GM21526 (cell line): Measurements from ENCODE around the gene IKZF3.
A peak's percentile ranks its signal among the peaks of the same experiment; 100 is the strongest.
"Not testable (repeated sequence)": the region's sequence is repeated elsewhere in the genome, so short reads cannot be mapped to it uniquely, and the experiment has no call there.

Experiments used
- ATAC-seq: cut with Tn5 transposase; IDR thresholded peaks from one replicate; pipeline ENCODE4 v1.9.1; 2021; ENCODE audit warnings: moderate library complexity; ENCODE audit not compliant: unreplicated experiment, low FRiP score

IKZF3 gene

GRCh38 chr17:39787041-39787440, 77.1 kb downstream of the IKZF3 start:
- no peak for ATAC-seq

GRCh38 chr17:39782980-39783379, 81.1 kb downstream of the IKZF3 start:
- no peak for ATAC-seq

GRCh38 chr17:39782481-39782880, 81.6 kb downstream of the IKZF3 start:
- no peak for ATAC-seq

DNA sequence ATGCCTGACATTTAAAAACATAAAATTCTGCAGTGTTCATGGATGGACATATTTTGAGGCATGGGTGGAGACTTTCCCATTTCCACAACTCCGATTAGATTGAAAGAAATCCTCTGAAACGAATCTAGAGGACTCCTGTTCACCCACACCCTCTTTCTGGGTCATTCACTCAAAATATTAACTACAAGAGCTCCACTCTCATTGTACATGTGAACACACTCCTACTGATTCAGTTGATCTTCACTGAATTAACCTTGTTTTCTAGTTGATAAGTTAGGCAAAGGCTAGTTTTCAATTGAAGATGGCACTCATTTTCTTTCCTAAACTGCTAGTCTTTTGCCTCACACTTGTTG, 82.3 kb downstream of the IKZF3 start:
- no peak for ATAC-seq

DNA sequence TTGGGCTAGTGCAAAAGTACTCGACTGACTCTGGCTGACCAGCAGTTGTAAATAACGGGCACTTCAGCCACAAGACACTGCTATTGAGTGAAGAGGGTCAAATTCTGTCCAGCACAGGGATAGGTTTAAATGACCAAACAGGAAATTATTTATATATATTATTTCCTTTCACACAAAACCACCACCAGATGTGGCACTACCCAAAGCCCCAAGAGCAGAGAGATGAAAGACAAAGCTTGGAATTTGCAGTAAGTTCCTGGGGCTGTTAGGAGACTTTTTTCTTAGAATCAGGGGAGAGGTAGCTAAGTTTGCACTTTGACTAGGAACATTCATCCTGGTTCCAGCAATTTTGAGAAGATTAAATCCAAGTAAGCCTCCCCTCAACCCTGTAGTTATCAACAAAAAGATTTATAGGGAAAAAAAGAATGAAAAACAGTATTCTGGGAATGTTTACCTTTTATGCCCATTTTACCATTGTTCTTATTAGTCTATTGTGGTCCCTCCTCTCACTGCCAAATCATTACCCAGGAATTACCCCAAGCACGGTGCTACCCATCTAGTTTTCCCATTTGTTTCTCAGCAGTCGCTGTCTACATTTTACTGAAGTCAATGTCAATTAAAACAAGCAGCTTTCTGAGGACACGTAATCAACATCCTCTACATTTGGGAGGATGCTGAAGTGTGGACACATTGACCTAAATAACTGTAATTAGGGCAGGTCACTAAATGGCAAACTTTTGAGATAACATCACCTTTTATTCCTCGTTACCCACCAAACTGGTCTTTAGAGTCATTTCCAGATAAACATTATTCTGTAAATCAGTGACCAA, 82.9 kb downstream of the IKZF3 start:
- no peak for ATAC-seq

GRCh38 chr17:39777534-39778365, 86.4 kb downstream of the IKZF3 start:
- ATAC-seq, result peak; percentile 42

DNA sequence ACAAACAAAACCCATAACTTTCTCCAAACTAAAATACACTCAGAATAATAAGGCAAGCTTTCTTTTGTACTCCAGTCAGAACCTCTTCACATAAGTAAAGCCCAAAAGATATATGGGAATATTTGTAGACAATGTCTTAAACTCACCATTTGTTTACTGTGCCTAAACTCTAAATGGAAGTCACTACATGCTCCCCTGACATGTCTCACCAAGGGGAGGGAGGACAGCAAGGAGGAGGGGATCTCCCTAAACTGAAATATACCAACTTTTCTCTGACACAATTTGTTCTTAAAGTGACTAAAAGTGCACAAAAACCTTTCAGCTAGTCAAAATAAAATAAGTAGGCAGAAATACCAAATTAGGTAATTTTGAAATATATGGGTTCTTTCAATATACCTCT, 87.9 kb downstream of the IKZF3 start:
- ATAC-seq, result no peak

- ATAC-seq, result no peak
These were observed 89.1 kb downstream of the IKZF3 start for GRCh38 chr17:39775031-39775430.

DNA sequence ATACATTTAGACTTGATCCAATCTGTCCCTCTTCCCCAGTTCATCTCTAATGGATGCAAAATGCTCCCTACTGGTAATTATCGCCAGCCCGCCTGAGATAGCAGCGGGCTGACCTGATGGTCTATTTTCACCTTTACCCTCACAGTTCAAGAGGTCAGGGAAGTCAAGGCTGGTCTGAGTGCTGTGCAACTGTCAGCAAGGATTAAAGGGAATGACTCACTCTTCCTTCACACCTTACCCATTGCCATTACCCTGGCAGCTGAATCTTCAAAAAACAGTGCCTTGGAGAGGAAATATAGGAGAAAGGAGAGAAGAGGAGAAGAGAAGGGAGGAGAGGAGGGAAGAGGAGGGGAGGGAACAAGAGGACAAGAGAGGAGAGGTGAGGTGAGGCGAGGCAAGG, 90.1 kb downstream of the IKZF3 start:
- no peak for ATAC-seq

DNA sequence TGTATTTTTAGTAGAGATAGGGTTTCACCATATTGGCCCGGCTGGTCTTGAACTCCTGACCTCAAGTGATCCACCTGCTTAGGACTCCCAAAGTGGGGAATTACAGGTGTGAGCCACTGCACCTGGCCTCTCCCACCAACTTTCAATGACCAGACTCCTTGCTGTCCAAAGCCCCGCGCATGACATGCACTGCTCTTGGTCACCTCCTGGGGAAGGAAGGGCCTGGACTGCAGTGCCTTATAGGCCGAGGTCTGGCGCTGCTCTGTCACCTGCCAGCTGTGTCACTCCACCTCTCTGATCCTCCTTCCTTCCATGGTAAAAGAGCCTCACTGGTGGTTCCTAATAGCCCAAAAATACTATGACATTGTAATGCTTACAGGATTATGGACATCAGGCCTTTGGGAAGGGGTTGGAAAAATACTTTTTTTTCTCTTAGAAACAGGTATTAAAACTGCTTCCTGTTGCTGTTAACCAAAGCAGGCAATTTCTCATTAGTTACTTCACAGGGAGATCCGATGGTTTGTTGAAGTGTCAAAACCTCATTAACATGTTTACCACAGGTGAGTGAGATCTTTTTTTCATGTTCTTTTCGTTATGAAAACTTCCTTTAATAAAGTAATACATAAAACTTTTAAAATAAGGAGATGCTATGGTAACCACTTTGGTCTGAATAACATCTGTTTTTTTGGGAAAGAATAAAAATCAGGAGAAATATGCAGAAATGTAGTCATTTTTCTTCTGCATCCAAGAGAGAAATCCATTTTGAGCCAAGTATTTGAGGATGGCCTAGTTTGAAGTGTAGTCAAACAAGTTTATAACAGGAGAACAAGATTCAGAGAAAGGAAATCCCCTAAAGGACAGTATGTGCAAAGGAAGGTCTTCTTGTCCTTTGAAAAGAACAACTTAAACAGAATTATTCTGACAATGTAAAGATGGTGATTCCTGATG, 90.9 kb downstream of the IKZF3 start:
- no peak for ATAC-seq

DNA sequence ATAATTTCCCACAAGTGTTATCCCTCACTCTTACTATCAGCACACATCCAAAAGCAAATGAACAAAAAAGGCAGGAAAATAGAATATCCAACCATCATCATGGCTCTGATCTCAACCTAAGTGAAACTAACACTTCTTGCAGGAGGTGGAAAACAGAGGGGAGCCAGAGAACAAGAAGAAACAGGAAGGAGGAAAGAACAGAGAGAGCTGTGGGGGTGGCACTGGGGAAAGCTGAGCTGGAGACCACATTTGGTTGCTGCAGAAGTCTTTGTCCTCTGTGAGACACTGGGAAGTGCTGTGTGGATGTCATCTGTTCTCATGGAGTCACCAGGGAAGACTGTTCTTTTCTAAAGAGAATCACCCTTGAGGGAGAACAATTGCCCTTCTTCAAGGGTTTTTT, 91.7 kb downstream of the IKZF3 start:
- no peak for ATAC-seq

DNA sequence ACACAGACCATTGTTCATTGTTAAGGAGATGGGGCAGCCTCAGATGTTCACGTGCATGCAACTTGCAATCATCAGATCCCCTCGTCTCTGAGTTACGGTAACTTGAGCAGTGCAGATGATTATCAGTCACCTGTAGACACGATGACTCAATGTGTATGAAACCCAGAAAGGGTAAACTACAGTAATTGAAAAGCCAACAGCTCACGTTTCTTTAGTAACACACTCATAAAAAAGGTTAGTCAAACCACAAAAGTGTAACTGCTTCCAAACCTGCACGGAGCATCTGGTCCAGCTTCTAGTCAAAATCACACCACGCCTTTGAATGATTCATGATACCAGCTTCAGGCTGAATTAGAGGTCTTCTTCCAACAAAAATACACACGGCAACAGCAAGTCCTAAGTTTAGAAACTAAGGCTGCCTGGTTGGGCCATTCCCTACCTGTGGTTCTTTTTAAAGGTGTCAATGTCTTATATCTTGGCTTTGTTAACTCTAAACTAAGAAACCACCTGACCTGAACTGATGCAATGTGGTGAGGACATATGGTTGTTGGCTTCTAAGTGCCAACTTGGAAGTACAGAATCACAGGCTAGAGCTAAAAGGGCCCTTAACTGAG, 94.0 kb downstream of the IKZF3 start:
- no peak for ATAC-seq

GRCh38 chr17:39767147-39767546, 97.0 kb downstream of the IKZF3 start:
- no peak for ATAC-seq

GRCh38 chr17:39765766-39766165, 98.3 kb downstream of the IKZF3 start:
- no peak for ATAC-seq

DNA sequence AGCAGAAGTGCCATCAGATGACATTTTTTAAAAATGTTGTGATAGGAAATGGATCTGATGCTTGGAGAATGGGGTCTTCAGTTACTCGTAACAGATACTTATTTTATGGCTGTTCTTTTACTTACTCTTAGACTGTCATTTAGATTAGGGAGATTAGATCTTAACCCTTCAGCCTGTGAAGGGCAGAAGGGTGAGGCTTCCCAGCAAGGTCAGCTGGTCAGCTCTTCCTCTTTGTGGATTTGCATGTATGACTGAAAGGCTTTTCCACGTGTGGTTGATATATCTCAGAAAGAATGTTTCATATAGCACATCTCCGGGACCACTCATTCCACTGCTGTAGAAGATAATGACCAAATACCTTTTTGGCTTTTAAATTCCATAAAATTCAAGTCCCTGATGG, 98.9 kb downstream of the IKZF3 start:
- no peak for ATAC-seq

- not testable (repeated sequence) for ATAC-seq
These were observed 99.9 kb downstream of the IKZF3 start for GRCh38 chr17:39764171-39764570.

DNA sequence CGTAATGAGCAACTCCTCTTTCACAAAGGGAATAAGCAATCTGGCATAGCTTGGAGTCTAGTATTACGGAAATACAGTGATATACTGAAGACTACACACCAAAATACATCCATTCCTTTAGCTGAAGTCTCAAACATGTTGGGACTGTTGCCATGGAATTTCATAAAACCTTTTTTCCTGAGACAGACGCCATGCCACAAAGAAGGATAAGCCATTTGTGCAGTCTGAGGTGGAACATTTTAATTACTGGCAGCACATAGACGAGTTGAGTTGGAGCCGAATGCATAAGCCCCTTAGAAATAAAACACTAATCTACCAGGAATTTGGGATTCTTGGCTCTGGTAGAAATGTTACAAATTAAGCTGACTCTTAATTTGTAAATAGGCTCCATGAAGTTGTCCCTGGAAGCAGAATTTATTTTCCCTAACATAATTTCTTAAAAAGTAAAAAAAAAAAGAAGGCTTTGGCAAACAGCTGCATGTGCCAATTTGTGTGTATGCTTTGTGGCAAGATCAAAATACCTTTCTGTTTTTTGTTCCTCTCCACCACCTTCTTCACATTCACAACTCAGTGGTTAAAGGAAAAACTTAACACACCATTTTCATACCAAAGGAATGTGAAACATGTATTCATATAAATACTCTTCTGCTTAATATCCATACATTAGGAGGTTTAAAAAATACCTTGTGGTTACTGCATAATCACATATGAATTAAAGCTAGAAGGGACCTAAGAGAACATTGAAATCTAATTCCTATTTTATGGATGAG, 100.9 kb downstream of the IKZF3 start:
- ATAC-seq, result no peak

GRCh38 chr17:39761861-39762496, 102.1 kb downstream of the IKZF3 start:
- no peak for ATAC-seq

DNA sequence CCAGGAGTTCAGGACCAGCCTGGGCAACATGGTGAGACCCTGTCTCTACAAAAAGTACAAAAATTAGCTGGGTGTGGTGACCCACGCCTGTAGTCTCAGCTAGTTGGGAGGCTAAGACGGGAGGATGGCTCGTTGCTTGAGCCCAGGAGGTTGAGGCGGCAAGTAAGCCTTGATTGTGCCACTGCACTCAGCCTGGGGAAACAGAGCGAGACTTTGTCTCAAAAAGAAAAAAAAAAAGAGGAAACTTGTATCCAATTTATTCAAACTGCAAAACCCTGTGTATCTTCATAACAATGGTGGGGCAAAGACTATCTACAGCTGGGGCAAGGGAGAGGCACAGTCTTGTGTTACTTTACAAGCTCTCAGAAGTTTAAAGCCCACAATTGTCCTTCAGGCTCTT, 104.9 kb downstream of the IKZF3 start:
- no peak for ATAC-seq
